GM23338 (cell line): ENCODE data around the gene AKR1E2.

ENCODE experiments used
- CREB1 ChIP-seq: fragments of 250-450 bp; sonication (Bioruptor Pico); IDR thresholded peaks from 2 replicates; pipeline ENCODE4 v1.5.0; 2020; ENCODE audit warnings: low read depth, mild to moderate bottlenecking, moderate library complexity
- EZH2 ChIP-seq: fragments of 200-600 bp; sonication (generic); IDR thresholded peaks from one replicate; pipeline ENCODE4 v1.8.0; 2017; ENCODE audit warnings: antibody characterized with exemption, mild to moderate bottlenecking, low read depth; ENCODE audit not compliant: unreplicated experiment
- EZH2phosphoT487 ChIP-seq: fragments of 200-600 bp; sonication (generic); IDR thresholded peaks from one replicate; pipeline ENCODE4 v1.8.1; 2018; ENCODE audit warnings: antibody characterized with exemption; ENCODE audit not compliant: unreplicated experiment
- JUNB ChIP-seq: IDR thresholded peaks from one replicate; pipeline ENCODE4 v1.6.1; 2016; ENCODE audit warnings: antibody characterized with exemption; ENCODE audit not compliant: unreplicated experiment
- NANOG ChIP-seq: IDR thresholded peaks from 2 replicates; pipeline ENCODE4 v1.6.1; 2016; ENCODE audit warnings: antibody characterized with exemption, borderline replicate concordance
- POLR2AphosphoS5 ChIP-seq: IDR thresholded peaks from 2 replicates; pipeline ENCODE4 v1.6.1; 2016; ENCODE audit warnings: antibody characterized with exemption, low read depth
- ZNF114 ChIP-seq: fragments of 250-450 bp; sonication (Bioruptor Pico); IDR thresholded peaks from 2 replicates; pipeline ENCODE4 v1.5.0; 2020; ENCODE audit warnings: mild to moderate bottlenecking, moderate library complexity
- ZNF331 ChIP-seq: fragments of 250-450 bp; sonication (Bioruptor Pico); IDR thresholded peaks from 2 replicates; pipeline ENCODE4 v1.5.0; 2020; ENCODE audit warnings: low read depth, mild to moderate bottlenecking, moderate library complexity
- TF ChIP-seq, protein P1 (sequence below): IDR thresholded peaks from one replicate; pipeline ENCODE4 v1.6.1; 2018; ENCODE audit warnings: antibody characterized with exemption; ENCODE audit not compliant: unreplicated experiment
- TF ChIP-seq, protein P2 (sequence below), 2 experiments: fragments of 200-600 bp in 1 of 2; sonication (generic) in 1 of 2; conservative IDR thresholded peaks; 2 replicates each; pipeline versions ENCODE4 v1.5.1 to v1.6.1; 2016 to 2017; ENCODE audit warnings: antibody characterized with exemption in 2 of 2, low read depth in 2 of 2, mild to moderate bottlenecking in 2 of 2, moderate library complexity in 1 of 2
- TF ChIP-seq, protein P3 (sequence below): fragments of 250-450 bp; sonication (Bioruptor Pico); IDR thresholded peaks from 2 replicates; pipeline ENCODE4 v1.5.0; 2020; ENCODE audit warnings: mild to moderate bottlenecking, moderate library complexity

DNA sequence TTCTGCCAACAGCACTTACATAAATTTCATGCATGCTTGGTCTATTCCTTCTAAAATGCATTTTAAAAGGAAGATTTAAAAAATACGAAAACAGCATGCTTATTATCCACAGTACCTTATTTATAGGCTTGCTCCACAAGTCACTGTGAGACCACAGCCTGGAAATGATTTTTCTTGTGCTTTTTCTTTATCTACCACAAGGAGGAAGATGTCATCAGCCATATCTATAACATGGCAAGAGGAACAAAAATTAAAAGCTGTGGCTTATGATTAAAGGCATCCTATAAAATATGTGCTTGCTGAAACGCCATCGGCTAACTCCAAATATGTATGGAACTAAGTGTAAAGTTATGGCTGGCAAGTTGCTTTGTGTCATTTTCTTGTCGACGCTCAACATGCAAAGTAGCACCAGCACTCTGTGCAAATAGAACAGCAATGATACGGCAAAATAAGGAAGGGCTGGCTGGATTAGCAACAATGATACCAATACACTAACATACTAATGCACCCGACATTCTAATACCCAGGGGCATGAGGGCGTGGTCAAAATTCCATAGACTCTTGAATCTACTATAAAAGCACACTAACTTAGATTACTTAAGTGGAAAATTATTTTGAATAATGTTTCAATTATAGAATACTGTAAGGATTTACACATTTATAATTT lies 41.2 kb upstream of the AKR1E2 start:
- TF ChIP-seq POLR2AphosphoS5 (no peak), EZH2 (no peak), CREB1 (CRISPR knock-in tag) (no peak), EZH2phosphoT487 (no peak), JUNB (no peak), NANOG (no peak), ZNF331 (no peak), ZNF114 (CRISPR knock-in tag) (no peak)
- TF ChIP-seq, protein P1, sequence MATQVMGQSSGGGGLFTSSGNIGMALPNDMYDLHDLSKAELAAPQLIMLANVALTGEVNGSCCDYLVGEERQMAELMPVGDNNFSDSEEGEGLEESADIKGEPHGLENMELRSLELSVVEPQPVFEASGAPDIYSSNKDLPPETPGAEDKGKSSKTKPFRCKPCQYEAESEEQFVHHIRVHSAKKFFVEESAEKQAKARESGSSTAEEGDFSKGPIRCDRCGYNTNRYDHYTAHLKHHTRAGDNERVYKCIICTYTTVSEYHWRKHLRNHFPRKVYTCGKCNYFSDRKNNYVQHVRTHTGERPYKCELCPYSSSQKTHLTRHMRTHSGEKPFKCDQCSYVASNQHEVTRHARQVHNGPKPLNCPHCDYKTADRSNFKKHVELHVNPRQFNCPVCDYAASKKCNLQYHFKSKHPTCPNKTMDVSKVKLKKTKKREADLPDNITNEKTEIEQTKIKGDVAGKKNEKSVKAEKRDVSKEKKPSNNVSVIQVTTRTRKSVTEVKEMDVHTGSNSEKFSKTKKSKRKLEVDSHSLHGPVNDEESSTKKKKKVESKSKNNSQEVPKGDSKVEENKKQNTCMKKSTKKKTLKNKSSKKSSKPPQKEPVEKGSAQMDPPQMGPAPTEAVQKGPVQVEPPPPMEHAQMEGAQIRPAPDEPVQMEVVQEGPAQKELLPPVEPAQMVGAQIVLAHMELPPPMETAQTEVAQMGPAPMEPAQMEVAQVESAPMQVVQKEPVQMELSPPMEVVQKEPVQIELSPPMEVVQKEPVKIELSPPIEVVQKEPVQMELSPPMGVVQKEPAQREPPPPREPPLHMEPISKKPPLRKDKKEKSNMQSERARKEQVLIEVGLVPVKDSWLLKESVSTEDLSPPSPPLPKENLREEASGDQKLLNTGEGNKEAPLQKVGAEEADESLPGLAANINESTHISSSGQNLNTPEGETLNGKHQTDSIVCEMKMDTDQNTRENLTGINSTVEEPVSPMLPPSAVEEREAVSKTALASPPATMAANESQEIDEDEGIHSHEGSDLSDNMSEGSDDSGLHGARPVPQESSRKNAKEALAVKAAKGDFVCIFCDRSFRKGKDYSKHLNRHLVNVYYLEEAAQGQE, result no peak
- TF ChIP-seq, protein P2, sequence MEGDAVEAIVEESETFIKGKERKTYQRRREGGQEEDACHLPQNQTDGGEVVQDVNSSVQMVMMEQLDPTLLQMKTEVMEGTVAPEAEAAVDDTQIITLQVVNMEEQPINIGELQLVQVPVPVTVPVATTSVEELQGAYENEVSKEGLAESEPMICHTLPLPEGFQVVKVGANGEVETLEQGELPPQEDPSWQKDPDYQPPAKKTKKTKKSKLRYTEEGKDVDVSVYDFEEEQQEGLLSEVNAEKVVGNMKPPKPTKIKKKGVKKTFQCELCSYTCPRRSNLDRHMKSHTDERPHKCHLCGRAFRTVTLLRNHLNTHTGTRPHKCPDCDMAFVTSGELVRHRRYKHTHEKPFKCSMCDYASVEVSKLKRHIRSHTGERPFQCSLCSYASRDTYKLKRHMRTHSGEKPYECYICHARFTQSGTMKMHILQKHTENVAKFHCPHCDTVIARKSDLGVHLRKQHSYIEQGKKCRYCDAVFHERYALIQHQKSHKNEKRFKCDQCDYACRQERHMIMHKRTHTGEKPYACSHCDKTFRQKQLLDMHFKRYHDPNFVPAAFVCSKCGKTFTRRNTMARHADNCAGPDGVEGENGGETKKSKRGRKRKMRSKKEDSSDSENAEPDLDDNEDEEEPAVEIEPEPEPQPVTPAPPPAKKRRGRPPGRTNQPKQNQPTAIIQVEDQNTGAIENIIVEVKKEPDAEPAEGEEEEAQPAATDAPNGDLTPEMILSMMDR (conservative IDR thresholded peaks at IDR 0.05; ENCODE audit: low read depth in 2 of 2), result no peak; a peak in 1 of 4 replicates
- TF ChIP-seq, protein P3, sequence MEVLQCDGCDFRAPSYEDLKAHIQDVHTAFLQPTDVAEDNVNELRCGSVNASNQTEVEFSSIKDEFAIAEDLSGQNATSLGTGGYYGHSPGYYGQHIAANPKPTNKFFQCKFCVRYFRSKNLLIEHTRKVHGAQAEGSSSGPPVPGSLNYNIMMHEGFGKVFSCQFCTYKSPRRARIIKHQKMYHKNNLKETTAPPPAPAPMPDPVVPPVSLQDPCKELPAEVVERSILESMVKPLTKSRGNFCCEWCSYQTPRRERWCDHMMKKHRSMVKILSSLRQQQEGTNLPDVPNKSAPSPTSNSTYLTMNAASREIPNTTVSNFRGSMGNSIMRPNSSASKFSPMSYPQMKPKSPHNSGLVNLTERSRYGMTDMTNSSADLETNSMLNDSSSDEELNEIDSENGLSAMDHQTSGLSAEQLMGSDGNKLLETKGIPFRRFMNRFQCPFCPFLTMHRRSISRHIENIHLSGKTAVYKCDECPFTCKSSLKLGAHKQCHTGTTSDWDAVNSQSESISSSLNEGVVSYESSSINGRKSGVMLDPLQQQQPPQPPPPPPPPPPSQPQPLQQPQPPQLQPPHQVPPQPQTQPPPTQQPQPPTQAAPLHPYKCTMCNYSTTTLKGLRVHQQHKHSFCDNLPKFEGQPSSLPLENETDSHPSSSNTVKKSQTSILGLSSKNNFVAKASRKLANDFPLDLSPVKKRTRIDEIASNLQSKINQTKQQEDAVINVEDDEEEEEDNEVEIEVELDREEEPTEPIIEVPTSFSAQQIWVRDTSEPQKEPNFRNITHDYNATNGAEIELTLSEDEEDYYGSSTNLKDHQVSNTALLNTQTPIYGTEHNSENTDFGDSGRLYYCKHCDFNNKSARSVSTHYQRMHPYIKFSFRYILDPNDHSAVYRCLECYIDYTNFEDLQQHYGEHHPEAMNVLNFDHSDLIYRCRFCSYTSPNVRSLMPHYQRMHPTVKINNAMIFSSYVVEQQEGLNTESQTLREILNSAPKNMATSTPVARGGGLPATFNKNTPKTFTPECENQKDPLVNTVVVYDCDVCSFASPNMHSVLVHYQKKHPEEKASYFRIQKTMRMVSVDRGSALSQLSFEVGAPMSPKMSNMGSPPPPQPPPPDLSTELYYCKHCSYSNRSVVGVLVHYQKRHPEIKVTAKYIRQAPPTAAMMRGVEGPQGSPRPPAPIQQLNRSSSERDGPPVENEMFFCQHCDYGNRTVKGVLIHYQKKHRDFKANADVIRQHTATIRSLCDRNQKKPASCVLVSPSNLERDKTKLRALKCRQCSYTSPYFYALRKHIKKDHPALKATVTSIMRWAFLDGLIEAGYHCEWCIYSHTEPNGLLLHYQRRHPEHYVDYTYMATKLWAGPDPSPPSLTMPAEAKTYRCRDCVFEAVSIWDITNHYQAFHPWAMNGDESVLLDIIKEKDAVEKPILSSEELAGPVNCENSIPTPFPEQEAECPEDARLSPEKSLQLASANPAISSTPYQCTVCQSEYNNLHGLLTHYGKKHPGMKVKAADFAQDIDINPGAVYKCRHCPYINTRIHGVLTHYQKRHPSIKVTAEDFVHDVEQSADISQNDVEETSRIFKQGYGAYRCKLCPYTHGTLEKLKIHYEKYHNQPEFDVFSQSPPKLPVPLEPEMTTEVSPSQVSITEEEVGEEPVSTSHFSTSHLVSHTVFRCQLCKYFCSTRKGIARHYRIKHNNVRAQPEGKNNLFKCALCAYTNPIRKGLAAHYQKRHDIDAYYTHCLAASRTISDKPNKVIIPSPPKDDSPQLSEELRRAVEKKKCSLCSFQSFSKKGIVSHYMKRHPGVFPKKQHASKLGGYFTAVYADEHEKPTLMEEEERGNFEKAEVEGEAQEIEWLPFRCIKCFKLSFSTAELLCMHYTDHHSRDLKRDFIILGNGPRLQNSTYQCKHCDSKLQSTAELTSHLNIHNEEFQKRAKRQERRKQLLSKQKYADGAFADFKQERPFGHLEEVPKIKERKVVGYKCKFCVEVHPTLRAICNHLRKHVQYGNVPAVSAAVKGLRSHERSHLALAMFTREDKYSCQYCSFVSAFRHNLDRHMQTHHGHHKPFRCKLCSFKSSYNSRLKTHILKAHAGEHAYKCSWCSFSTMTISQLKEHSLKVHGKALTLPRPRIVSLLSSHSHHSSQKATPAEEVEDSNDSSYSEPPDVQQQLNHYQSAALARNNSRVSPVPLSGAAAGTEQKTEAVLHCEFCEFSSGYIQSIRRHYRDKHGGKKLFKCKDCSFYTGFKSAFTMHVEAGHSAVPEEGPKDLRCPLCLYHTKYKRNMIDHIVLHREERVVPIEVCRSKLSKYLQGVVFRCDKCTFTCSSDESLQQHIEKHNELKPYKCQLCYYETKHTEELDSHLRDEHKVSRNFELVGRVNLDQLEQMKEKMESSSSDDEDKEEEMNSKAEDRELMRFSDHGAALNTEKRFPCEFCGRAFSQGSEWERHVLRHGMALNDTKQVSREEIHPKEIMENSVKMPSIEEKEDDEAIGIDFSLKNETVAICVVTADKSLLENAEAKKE (CRISPR knock-in tag), result no peak
